HEK293T (cell line): ENCODE data around the gene FAM120A.

Experiments used
- BHLHE40 ChIP-seq: fragments of 450-650 bp; IDR thresholded peaks from 2 replicates; pipeline ENCODE4 v1.6.1; 2016; ENCODE audit warnings: mild to moderate bottlenecking, moderate library complexity, borderline replicate concordance
- ELF4 ChIP-seq: fragments of 450-650 bp; IDR thresholded peaks from 2 replicates; pipeline ENCODE4 v1.6.1; 2017; ENCODE audit warnings: antibody characterized with exemption
- FOXK2 ChIP-seq: fragments of 450-650 bp; IDR thresholded peaks from 2 replicates; pipeline ENCODE4 v1.6.1; 2016; ENCODE audit warnings: mild to moderate bottlenecking
- FOXM1 ChIP-seq: fragments of 450-650 bp; IDR thresholded peaks from 2 replicates; pipeline ENCODE4 v1.6.1; 2017; ENCODE audit warnings: mild to moderate bottlenecking, borderline replicate concordance
- HDGF ChIP-seq: fragments of 450-650 bp; IDR thresholded peaks from 2 replicates; pipeline ENCODE4 v1.6.1; 2017; ENCODE audit warnings: antibody characterized with exemption, borderline replicate concordance
- SP1 ChIP-seq: fragments of 450-650 bp; IDR thresholded peaks from 2 replicates; pipeline ENCODE4 v1.6.1; 2017
- SUZ12 ChIP-seq: fragments of 450-650 bp; IDR thresholded peaks from 2 replicates; pipeline ENCODE4 v1.6.1; 2016; ENCODE audit warnings: mild to moderate bottlenecking
- TARDBP ChIP-seq: fragments of 450-650 bp; IDR thresholded peaks from 2 replicates; pipeline ENCODE4 v1.6.1; 2016

DNA sequence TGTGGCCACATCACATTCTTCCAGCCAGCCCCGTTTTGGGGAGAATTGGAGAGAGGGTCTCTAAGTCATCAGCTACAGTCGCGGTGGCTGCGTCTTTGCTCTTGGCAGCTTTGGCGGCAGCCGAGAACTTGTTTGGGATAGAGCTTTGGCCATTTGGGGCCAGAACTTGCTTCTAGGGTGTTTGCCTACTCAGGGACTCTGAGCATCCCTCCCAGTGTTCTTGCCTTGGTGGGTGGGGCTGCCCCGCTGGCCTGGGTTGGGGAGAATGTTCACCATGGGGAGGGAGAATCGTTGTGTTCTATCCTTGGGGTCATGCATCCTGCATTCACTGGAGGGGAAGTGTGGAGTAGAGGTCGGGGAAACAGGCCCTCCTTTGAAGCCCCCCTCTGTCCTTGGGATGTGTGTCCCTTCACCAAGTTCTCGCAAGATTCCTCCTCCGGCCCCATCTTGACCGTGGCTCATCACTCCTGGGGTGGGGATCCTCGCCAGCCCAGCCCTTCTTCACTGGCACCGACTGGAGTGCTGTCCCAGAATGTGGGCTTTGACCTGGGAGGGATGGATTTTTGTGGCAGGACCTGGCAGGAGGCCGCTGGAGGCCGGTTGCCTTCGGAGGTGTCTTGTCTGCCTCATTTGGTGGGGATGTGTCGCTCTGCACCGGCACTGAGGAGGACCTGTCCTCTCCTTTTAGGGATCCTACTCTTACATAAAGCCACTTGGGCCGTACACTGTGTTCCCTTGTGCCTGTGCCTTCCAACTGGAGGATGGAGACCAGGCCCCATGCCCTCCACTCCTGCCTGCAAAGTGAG is 128.4 kb downstream of the FAM120A start:
- TF ChIP-seq TARDBP, result no peak
- TF ChIP-seq FOXM1, result no peak
- no peak for TF ChIP-seq ELF4
- no peak for TF ChIP-seq BHLHE40
- TF ChIP-seq SP1, result no peak
- no peak for TF ChIP-seq HDGF
- no peak for TF ChIP-seq SUZ12
- TF ChIP-seq FOXK2, result no peak
